ENCODE results near the gene HOXB1. TPM values are rescaled to one million over a fixed set of nuclear protein-coding genes. Genes with fewer than 3 reads are reported as not detected.

The HOXB1 gene
- total and polyA plus RNA-seq, 7 experiments from 2014 or later, result not detected

- H3K4me3 Mint-ChIP-seq, result peak within 1 kb of the TSS; percentile 94 to 100 (median 95)
- ATAC-seq (no peak), DNase-seq (no peak)
- intact Hi-C loops (cut with micrococcal nuclease), result loop anchor here in 1 of 2 donors (10.0 kb wide), 1 partner anchor 350 kb away; the partner anchor contains the start of gene ATP5MC1
- H3K36me3 Mint-ChIP-seq, result peaks cover 0 to 25% (median 8%) of the 10 kb centered on the region in 5 donors
- Histone ChIP-seq H3K27me3 (ENCODE audit: control insufficient read depth in 2 of 2, insufficient read depth in 2 of 2, low read length in 2 of 2) (no peaks in the 10 kb centered on the region), H3K36me3 (ENCODE audit: control insufficient read depth in 2 of 3, insufficient read depth in 3 of 3, low read length in 3 of 3) (peaks cover 0 to 5% (median 0%) of the 10 kb centered on the region in 3 experiments), H3K4me3 (ENCODE audit: low read length) (peak within 1 kb of the TSS; percentile 80), H3K9me3 (ENCODE audit: control insufficient read depth in 2 of 3, low read length in 3 of 3) (no peaks in the 10 kb centered on the region), H3K4me1 (ENCODE audit: control insufficient read depth in 2 of 2, insufficient read depth in 2 of 2, low read length in 2 of 2) (peaks cover 0 to 34% of the 10 kb centered on the region in 2 donors), H3K27ac (ENCODE audit: low read depth, low read length) (peak within 1 kb of the TSS; percentile 90)
- peak within 1 kb of the TSS; percentile 87 to 100 (median 95) for H3K27ac Mint-ChIP-seq
- H3K9me3 Mint-ChIP-seq, result no peaks in the 10 kb centered on the region
- H3K27me3 Mint-ChIP-seq, result peaks cover 0 to 22% (median 10%) of the 10 kb centered on the region in 5 donors
- H3K4me1 Mint-ChIP-seq, result peaks cover 20 to 73% (median 58%) of the 10 kb centered on the region in 7 donors
- ChIA-PET POLR2A (interaction anchor here (1.1 to 4.3 kb wide), 2 partner anchors 12 to 35 kb away, joined by 3 to 24 read pairs; no protein-coding TSS in a partner anchor), CTCF (no interaction called here)
These were observed 14.2 kb upstream of the HOXB1 start, which contains the start of gene HOXB2 for GRCh38 chr17:48545022-48545375. HOXB2 (minus strand) TSS chr17:48545109; CDS start chr17:48544911, 198 bp downstream.

GRCh38 chr17:48544349-48545021, 13.7 kb upstream of the HOXB1 start:
- intact Hi-C loops (cut with micrococcal nuclease), result loop anchor here (1.0 to 10.0 kb wide), 6 partner anchors 34 to 350 kb away; partner anchors contain the start of genes ATP5MC1 (in 1 of the 2) and HOXB4 (in 1 of the 2)
- Histone ChIP-seq H3K4me1 (ENCODE audit: control insufficient read depth in 2 of 2, insufficient read depth in 2 of 2, low read length in 2 of 2) (peaks cover 0 to 37% of the 10 kb centered on the region in 2 donors), H3K9me3 (ENCODE audit: control insufficient read depth in 2 of 3, low read length in 3 of 3) (no peaks in the 10 kb centered on the region), H3K4me3 (ENCODE audit: low read length) (peak overlapping the region; percentile 80), H3K27me3 (ENCODE audit: control insufficient read depth in 2 of 2, insufficient read depth in 2 of 2, low read length in 2 of 2) (no peaks in the 10 kb centered on the region), H3K27ac (ENCODE audit: low read depth, low read length) (peak overlapping the region; percentile 90), H3K36me3 (ENCODE audit: control insufficient read depth in 2 of 3, insufficient read depth in 3 of 3, low read length in 3 of 3) (peaks cover 0 to 5% (median 0%) of the 10 kb centered on the region in 3 experiments)
- Mint-ChIP-seq H3K27ac (peak overlapping the region; percentile 87 to 100 (median 95)), H3K27me3 (peaks cover 0 to 23% (median 10%) of the 10 kb centered on the region in 5 donors), H3K4me1 (peaks cover 20 to 77% (median 62%) of the 10 kb centered on the region in 7 donors), H3K9me3 (no peaks in the 10 kb centered on the region), H3K4me3 (peak overlapping the region; percentile 94 to 100 (median 95)), H3K36me3 (peaks cover 0 to 25% (median 8%) of the 10 kb centered on the region in 5 donors)
- ChIA-PET CTCF (no interaction called here), POLR2A (interaction anchor here (0.7 to 2.4 kb wide), 6 partner anchors 9 to 51 kb away, joined by 3 to 12 read pairs (median 3); no protein-coding TSS in a partner anchor)
- ATAC-seq (no peak), DNase-seq (peak in 6 of 9 donors; percentile 27 to 59 (median 34))

- DNase-seq, result peak in 5 of 9 donors; percentile 27 to 71 (median 38)
- peaks cover 0 to 37% of the 10 kb centered on the region in 2 donors for H3K4me1 ChIP-seq (ENCODE audit: control insufficient read depth in 2 of 2, insufficient read depth in 2 of 2, low read length in 2 of 2)
- peaks cover 0 to 5% (median 0%) of the 10 kb centered on the region in 3 experiments for H3K36me3 ChIP-seq (ENCODE audit: control insufficient read depth in 2 of 3, insufficient read depth in 3 of 3, low read length in 3 of 3)
- ATAC-seq, result peak; percentile 47
- peak overlapping the region; percentile 80 for H3K4me3 ChIP-seq (ENCODE audit: low read length)
- POLR2A ChIA-PET, result interaction anchor here (0.7 to 2.4 kb wide), 6 partner anchors 9 to 52 kb away, joined by 3 to 12 read pairs (median 3); no protein-coding TSS in a partner anchor
- peaks cover 0 to 23% (median 10%) of the 10 kb centered on the region in 5 donors for H3K27me3 Mint-ChIP-seq
- intact Hi-C loops (cut with micrococcal nuclease), result loop anchor here (1.0 to 10.0 kb wide), 9 partner anchors 31 to 351 kb away; partner anchors contain the start of genes HOXB4 (in 2 of the 2) and ATP5MC1 (in 1 of the 2)
- CTCF ChIA-PET, result no interaction called here
- H3K4me3 Mint-ChIP-seq, result peak overlapping the region; percentile 94 to 100 (median 95)
- peak overlapping the region; percentile 90 for H3K27ac ChIP-seq (ENCODE audit: low read depth, low read length)
- H3K27ac Mint-ChIP-seq, result peak overlapping the region; percentile 87 to 100 (median 95)
- H3K9me3 ChIP-seq (ENCODE audit: control insufficient read depth in 2 of 3, low read length in 3 of 3), result no peaks in the 10 kb centered on the region
- peaks cover 20 to 77% (median 61%) of the 10 kb centered on the region in 7 donors for H3K4me1 Mint-ChIP-seq
- no peaks in the 10 kb centered on the region for H3K9me3 Mint-ChIP-seq
- peaks cover 0 to 24% (median 8%) of the 10 kb centered on the region in 5 donors for H3K36me3 Mint-ChIP-seq
- no peaks in the 10 kb centered on the region for H3K27me3 ChIP-seq (ENCODE audit: control insufficient read depth in 2 of 2, insufficient read depth in 2 of 2, low read length in 2 of 2)
These were observed 13.1 kb upstream of the HOXB1 start for GRCh38 chr17:48543854-48544348.

- Mint-ChIP-seq H3K4me1 (peaks cover 20 to 72% (median 56%) of the 10 kb centered on the region in 7 donors), H3K9me3 (no peaks in the 10 kb centered on the region), H3K4me3 (peak overlapping the region; percentile 94 to 100 (median 98)), H3K27ac (peak overlapping the region; percentile 95 to 100 (median 99)), H3K27me3 (peaks cover 0 to 23% (median 10%) of the 10 kb centered on the region in 5 donors), H3K36me3 (peaks cover 0 to 24% (median 8%) of the 10 kb centered on the region in 5 donors)
- CTCF ChIA-PET, result no interaction called here
- H3K4me1 ChIP-seq (ENCODE audit: control insufficient read depth in 2 of 2, insufficient read depth in 2 of 2, low read length in 2 of 2), result peaks cover 0 to 31% of the 10 kb centered on the region in 2 donors
- peaks cover 0 to 5% (median 0%) of the 10 kb centered on the region in 3 experiments for H3K36me3 ChIP-seq (ENCODE audit: control insufficient read depth in 2 of 3, insufficient read depth in 3 of 3, low read length in 3 of 3)
- DNase-seq (peak in 8 of 9 donors; percentile 51 to 71 (median 60)), ATAC-seq (peak; percentile 67)
- no peaks in the 10 kb centered on the region for H3K27me3 ChIP-seq (ENCODE audit: control insufficient read depth in 2 of 2, insufficient read depth in 2 of 2, low read length in 2 of 2)
- peak overlapping the region; percentile 80 for H3K4me3 ChIP-seq (ENCODE audit: low read length)
- peak overlapping the region; percentile 90 for H3K27ac ChIP-seq (ENCODE audit: low read depth, low read length)
- no peaks in the 10 kb centered on the region for H3K9me3 ChIP-seq (ENCODE audit: control insufficient read depth in 2 of 3, low read length in 3 of 3)
- intact Hi-C loops (cut with micrococcal nuclease), result loop anchor here (1.0 to 10.0 kb wide), 9 partner anchors 30 to 352 kb away; partner anchors contain the start of genes ATP5MC1 (in 1 of the 2) and HOXB4 (in 1 of the 2)
- POLR2A ChIA-PET, result interaction anchor here (0.9 to 3.2 kb wide), 8 partner anchors 8 to 191 kb away, joined by 3 to 20 read pairs (median 4); no protein-coding TSS in a partner anchor
These were observed 12.5 kb upstream of the HOXB1 start for GRCh38 chr17:48543107-48543853.

- ATAC-seq (no peak), DNase-seq (peak in 2 of 9 donors; percentile 20 to 21)
- peaks cover 0 to 5% (median 0%) of the 10 kb centered on the region in 3 experiments for H3K36me3 ChIP-seq (ENCODE audit: control insufficient read depth in 2 of 3, insufficient read depth in 3 of 3, low read length in 3 of 3)
- CTCF ChIA-PET, result no interaction called here
- no peaks in the 10 kb centered on the region for H3K9me3 ChIP-seq (ENCODE audit: control insufficient read depth in 2 of 3, low read length in 3 of 3)
- Mint-ChIP-seq H3K27ac (peak overlapping the region; percentile 95 to 100 (median 99)), H3K4me3 (peak overlapping the region; percentile 94 to 100 (median 98)), H3K4me1 (peaks cover 20 to 66% (median 50%) of the 10 kb centered on the region in 7 donors), H3K9me3 (no peaks in the 10 kb centered on the region), H3K27me3 (peaks cover 0 to 23% (median 10%) of the 10 kb centered on the region in 5 donors), H3K36me3 (peaks cover 0 to 24% (median 8%) of the 10 kb centered on the region in 5 donors)
- no peaks in the 10 kb centered on the region for H3K27me3 ChIP-seq (ENCODE audit: control insufficient read depth in 2 of 2, insufficient read depth in 2 of 2, low read length in 2 of 2)
- POLR2A ChIA-PET, result interaction anchor here (1.0 to 3.2 kb wide), 4 partner anchors 13 to 191 kb away, joined by 3 to 20 read pairs (median 10); no protein-coding TSS in a partner anchor
- H3K4me1 ChIP-seq (ENCODE audit: control insufficient read depth in 2 of 2, insufficient read depth in 2 of 2, low read length in 2 of 2), result peaks cover 0 to 27% of the 10 kb centered on the region in 2 donors
- peak overlapping the region; percentile 90 for H3K27ac ChIP-seq (ENCODE audit: low read depth, low read length)
- intact Hi-C loops (cut with micrococcal nuclease), result loop anchor here (1.0 to 10.0 kb wide), 9 partner anchors 30 to 352 kb away; partner anchors contain the start of genes ATP5MC1 (in 1 of the 2) and HOXB4 (in 1 of the 2)
- peak overlapping the region; percentile 80 for H3K4me3 ChIP-seq (ENCODE audit: low read length)
These were observed 11.9 kb upstream of the HOXB1 start for GRCh38 chr17:48542698-48543106.

Measured in naive thymus-derived CD4-positive, alpha-beta T cell (primary cell).